ENCODE data around the gene GLRA3. TPM values are rescaled to one million over a fixed set of nuclear protein-coding genes. Genes with fewer than 3 reads are reported as not detected.

Gene GLRA3
- total RNA-seq, 1 donor from 2014 or later = not detected

DNA sequence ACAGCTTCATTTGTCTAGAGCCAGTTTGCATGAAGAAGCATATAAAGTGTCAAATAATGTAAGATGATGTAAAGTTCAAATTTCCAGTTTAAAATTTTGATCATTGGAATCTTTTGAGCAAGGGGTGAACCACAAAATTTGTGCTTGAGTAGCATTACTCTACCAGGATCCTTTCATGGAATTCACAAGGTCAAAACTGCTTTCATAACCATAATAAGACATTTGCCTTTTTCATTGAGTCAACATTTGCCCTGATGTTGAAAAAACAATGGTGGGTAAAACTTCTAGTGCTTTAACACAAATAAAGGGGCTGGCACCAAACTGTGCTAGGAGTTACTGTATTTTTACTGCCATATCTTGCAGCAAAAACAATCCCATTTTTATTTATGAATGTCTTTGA, 142.2 kb downstream of the GLRA3 start:
- Mint-ChIP-seq H3K4me3 (no peak overlapping the region), H3K27me3 (ENCODE audit: low read depth) (no peaks in the 10 kb centered on the region), H3K4me1 (no peaks in the 10 kb centered on the region), H3K9me3 (peaks cover 6% of the 10 kb centered on the region), H3K27ac (ENCODE audit: unreplicated experiment) (no peak overlapping the region), H3K36me3 (ENCODE audit: low read depth) (no peaks in the 10 kb centered on the region)
- TF ChIP-seq, protein P1, sequence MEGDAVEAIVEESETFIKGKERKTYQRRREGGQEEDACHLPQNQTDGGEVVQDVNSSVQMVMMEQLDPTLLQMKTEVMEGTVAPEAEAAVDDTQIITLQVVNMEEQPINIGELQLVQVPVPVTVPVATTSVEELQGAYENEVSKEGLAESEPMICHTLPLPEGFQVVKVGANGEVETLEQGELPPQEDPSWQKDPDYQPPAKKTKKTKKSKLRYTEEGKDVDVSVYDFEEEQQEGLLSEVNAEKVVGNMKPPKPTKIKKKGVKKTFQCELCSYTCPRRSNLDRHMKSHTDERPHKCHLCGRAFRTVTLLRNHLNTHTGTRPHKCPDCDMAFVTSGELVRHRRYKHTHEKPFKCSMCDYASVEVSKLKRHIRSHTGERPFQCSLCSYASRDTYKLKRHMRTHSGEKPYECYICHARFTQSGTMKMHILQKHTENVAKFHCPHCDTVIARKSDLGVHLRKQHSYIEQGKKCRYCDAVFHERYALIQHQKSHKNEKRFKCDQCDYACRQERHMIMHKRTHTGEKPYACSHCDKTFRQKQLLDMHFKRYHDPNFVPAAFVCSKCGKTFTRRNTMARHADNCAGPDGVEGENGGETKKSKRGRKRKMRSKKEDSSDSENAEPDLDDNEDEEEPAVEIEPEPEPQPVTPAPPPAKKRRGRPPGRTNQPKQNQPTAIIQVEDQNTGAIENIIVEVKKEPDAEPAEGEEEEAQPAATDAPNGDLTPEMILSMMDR (conservative IDR thresholded peaks at IDR 0.05) = no peak
- DNase-seq (ENCODE audit: low read depth, low spot score) = no peak

DNA sequence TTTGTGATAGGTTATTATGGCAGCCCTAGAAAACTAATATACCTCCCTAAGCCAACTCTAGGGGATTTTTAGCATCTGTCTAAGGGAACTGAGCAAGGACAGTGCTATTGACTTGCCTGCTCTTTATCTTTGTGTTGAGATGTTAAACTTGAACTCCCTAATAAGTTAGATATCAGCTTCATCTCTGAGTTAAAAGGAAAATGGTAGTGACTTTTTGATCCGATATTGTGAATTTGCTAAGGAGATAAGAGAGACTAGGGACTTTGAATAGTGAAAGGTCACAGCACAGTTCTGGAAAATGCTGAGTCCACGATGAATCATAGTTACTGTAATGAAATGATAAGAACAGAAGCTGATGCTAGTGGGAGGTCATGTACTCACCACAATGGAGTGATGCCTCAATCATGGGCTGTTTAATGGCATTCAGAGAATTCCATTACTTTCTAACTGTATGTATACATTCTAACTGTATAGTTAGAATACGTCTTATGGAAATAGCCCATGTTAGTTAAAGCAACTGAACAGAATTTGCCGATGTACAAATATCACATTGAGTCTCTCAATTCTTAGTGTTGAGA, 147.2 kb downstream of the GLRA3 start:
- Mint-ChIP-seq H3K27me3 (ENCODE audit: low read depth) (no peaks in the 10 kb centered on the region), H3K9me3 (no peaks in the 10 kb centered on the region), H3K36me3 (ENCODE audit: low read depth) (no peaks in the 10 kb centered on the region), H3K4me1 (no peaks in the 10 kb centered on the region), H3K4me3 (no peak overlapping the region), H3K27ac (ENCODE audit: unreplicated experiment) (no peak overlapping the region)
- TF ChIP-seq, protein P1 (conservative IDR thresholded peaks at IDR 0.05) = no peak
- no peak for DNase-seq (ENCODE audit: low read depth, low spot score)

DNA sequence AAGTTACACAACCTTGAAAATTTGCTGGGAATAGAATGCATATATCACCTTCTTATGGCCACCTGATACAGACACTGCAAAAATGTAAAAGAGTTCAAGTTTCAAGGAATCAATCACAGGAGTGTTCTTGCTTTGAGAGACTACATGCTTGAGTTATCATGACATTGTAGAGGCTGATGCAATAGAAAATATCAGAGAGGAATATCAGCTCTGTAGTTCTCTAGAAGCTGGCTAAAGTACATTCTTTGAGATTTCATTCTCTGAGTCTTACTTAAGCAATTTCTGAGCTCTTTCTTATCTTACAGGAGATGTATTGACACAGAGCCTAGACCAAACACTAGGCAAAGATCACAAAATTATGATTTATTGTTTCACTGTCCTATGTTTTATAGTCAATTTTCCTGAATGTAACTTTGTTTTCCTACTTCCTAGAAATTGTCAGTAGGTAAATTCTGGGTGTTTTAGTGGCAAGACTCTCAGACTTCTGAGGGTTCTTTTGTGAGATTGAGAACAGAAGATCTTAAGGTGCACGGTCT, 154.7 kb downstream of the GLRA3 start:
- no peak overlapping the region for H3K27ac Mint-ChIP-seq (ENCODE audit: unreplicated experiment)
- DNase-seq (ENCODE audit: low read depth, low spot score) = no peak
- no peaks in the 10 kb centered on the region for H3K4me1 Mint-ChIP-seq
- TF ChIP-seq, protein P1 (conservative IDR thresholded peaks at IDR 0.05) = no peak
- H3K36me3 Mint-ChIP-seq (ENCODE audit: low read depth) = no peaks in the 10 kb centered on the region
- no peaks in the 10 kb centered on the region for H3K27me3 Mint-ChIP-seq (ENCODE audit: low read depth)
- no peak overlapping the region for H3K4me3 Mint-ChIP-seq
- H3K9me3 Mint-ChIP-seq = no peaks in the 10 kb centered on the region

DNA sequence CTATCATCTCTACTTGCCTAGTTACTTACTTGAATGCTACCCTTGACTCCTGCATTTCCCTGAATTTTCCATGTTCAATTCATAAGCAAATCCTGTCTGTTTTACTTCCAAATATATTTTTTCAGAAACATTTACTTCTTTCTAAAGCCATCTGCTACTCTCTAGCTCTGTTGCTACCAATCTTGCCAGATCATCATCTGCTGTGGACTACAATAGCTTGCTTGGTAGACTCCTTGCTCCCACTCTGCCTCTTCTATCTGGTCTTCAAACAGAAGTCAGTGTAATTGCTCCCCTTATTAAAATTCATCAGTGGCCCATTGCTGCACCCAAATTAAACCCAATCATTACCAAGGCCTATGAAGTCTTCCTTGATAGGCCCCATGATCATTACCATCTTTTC, 155.2 kb downstream of the GLRA3 start:
- Mint-ChIP-seq H3K9me3 (no peaks in the 10 kb centered on the region), H3K4me1 (no peaks in the 10 kb centered on the region), H3K27ac (ENCODE audit: unreplicated experiment) (no peak overlapping the region), H3K4me3 (no peak overlapping the region), H3K36me3 (ENCODE audit: low read depth) (no peaks in the 10 kb centered on the region), H3K27me3 (ENCODE audit: low read depth) (no peaks in the 10 kb centered on the region)
- TF ChIP-seq, protein P1 (conservative IDR thresholded peaks at IDR 0.05) = no peak
- DNase-seq (ENCODE audit: low read depth, low spot score) = no peak

DNA sequence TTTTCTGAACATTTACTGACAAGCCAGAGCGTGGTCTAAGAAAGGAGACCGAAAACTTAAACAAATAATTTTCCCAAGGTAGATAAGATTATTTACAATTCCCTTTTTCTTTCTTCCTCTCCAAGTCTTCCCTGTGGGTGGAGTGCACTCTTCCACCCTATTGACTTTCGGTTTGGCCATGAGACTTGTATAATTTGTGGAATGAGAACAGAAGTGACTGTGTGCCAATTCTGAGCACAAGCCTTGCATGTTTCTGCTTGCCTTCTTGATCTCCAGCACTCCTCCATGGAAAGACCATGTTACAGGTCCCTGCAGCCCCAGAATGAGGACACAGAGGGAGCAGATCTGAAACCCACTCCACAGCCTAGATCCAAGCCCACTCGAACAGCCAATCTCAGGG, 156.8 kb downstream of the GLRA3 start:
- DNase-seq (ENCODE audit: low read depth, low spot score) = no peak
- no peaks in the 10 kb centered on the region for H3K36me3 Mint-ChIP-seq (ENCODE audit: low read depth)
- H3K4me1 Mint-ChIP-seq = no peaks in the 10 kb centered on the region
- no peaks in the 10 kb centered on the region for H3K9me3 Mint-ChIP-seq
- H3K4me3 Mint-ChIP-seq = no peak overlapping the region
- H3K27me3 Mint-ChIP-seq (ENCODE audit: low read depth) = no peaks in the 10 kb centered on the region
- TF ChIP-seq, protein P1 (conservative IDR thresholded peaks at IDR 0.05) = no peak
- no peak overlapping the region for H3K27ac Mint-ChIP-seq (ENCODE audit: unreplicated experiment)

All from neural crest cell (in vitro differentiated cells).